Measurements from ENCODE around the gene SCLT1.

DNA sequence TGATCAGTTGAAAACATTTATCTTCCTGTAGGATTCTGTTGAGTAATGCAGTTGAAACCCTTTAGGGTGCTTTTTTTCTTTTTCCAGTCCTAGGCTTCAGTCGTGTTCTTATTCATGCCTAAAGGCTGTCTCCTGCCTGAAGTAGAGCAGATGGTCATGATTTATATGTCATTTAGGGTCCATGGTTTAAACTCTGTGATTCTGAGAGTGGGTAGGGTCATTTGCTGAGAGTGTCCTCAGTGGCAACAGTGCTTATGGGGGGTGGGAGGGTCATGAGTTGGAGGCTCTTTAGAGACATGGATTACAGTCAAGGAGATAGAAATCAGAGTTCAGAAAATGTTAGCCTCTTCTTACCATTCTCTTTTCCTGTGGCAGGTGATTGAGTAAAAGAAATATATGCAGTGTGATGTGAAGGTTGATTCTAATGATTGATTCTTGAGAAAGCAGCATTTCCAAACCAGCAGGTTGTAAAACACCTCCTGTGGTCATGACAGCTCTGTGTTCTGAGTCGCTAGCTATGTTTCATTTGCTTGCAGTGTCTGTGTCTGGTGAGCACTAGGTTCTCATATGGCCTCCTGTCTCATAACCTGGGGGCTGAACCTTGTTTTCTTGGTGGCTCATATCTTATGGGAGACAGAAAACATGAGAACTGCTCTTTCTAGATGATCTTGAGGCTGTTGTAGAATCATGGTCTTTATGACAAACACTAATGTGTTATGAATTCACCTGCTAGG is 223.4 kb downstream of the SCLT1 start:
- TF ChIP-seq, protein P1, sequence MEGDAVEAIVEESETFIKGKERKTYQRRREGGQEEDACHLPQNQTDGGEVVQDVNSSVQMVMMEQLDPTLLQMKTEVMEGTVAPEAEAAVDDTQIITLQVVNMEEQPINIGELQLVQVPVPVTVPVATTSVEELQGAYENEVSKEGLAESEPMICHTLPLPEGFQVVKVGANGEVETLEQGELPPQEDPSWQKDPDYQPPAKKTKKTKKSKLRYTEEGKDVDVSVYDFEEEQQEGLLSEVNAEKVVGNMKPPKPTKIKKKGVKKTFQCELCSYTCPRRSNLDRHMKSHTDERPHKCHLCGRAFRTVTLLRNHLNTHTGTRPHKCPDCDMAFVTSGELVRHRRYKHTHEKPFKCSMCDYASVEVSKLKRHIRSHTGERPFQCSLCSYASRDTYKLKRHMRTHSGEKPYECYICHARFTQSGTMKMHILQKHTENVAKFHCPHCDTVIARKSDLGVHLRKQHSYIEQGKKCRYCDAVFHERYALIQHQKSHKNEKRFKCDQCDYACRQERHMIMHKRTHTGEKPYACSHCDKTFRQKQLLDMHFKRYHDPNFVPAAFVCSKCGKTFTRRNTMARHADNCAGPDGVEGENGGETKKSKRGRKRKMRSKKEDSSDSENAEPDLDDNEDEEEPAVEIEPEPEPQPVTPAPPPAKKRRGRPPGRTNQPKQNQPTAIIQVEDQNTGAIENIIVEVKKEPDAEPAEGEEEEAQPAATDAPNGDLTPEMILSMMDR (IDR thresholded peaks at IDR 0.05), result no peak
- no peak for TF ChIP-seq EZH2 (IDR thresholded peaks at IDR 0.05; ENCODE audit: borderline replicate concordance, insufficient read depth, low read depth, low read length, poor library complexity, severe bottlenecking)

Measured in B cell (primary cell).